B cell (primary cell): ENCODE measurements around the gene GLB1L.

Experiments
- CTCF ChIP-seq: fragments of 200-600 bp; IDR thresholded peaks from one replicate; pipeline ENCODE4 v1.8.0; 2022; ENCODE audit warnings: antibody characterized with exemption, mild to moderate bottlenecking
- EZH2 ChIP-seq: IDR thresholded peaks from 2 replicates; pipeline ENCODE4 v1.6.1; 2012; ENCODE audit warnings: borderline replicate concordance, low read depth, mild to moderate bottlenecking, moderate library complexity, low read length; ENCODE audit not compliant: insufficient read depth, poor library complexity, severe bottlenecking

- no peak for TF ChIP-seq CTCF
- no peak for TF ChIP-seq EZH2
These were observed 16.3 kb downstream of the GLB1L start for GRCh38 chr2:219228911-219229304.
